Bronchial epithelial cell (primary cell): ENCODE data around the gene DOK3. TPM values are rescaled to one million over a fixed set of nuclear protein-coding genes. Genes with fewer than 3 reads are reported as not detected.
"Not testable (repeated sequence)": the region's sequence is repeated elsewhere in the genome, so short reads cannot be mapped to it uniquely, and the experiment has no call there.

ENCODE experiments used
- DNase-seq: peaks from one replicate; pipeline ENCODE4 v3.0.0-alpha.2; 2010; ENCODE audit warnings: low read depth
- FAIRE-seq: peaks from 2 replicates; lab custom pipeline; 2011; peaks lifted over from hg19 to GRCh38; lab: Jason Lieb, UNC
- H3K27me3 ChIP-seq: 2 replicates; pipeline ENCODE4 v1.5.1; 2011; ENCODE audit warnings: low read length; ENCODE audit not compliant: control insufficient read depth, insufficient read depth
- H3K36me3 ChIP-seq: 2 replicates; pipeline ENCODE4 v1.5.1; 2011; ENCODE audit warnings: low read length; ENCODE audit not compliant: control insufficient read depth, insufficient read depth
- H3K4me3 ChIP-seq: 2 replicates; pipeline ENCODE4 v1.5.1; 2011; ENCODE audit warnings: mild to moderate bottlenecking, low read depth, low read length, control low read depth
- CTCF ChIP-seq: IDR thresholded peaks from 2 replicates; pipeline ENCODE4 v1.5.1; 2011; ENCODE audit warnings: mild to moderate bottlenecking, moderate library complexity, low read length, control low read depth, inconsistent platforms; ENCODE audit not compliant: insufficient read depth, severe bottlenecking
- total RNA-seq: library from RNA; depleted of rRNA; stranded (reverse); fragments of >200 nt; gene quantifications from 2 replicates; pipeline ENCODE4 v1.2.1, GENCODE V29; 2014

The DOK3 gene
- total RNA-seq, 1 donor from 2014 or later = 0.53 TPM

- FAIRE-seq (peak; percentile 83), DNase-seq (peak; percentile 74)
- TF ChIP-seq CTCF = no peak
These were observed 29.8 kb upstream of the DOK3 start for GRCh38 chr5:177539411-177539810.

GRCh38 chr5:177538876-177539275 is 29.2 kb upstream of the DOK3 start:
- no peak for TF ChIP-seq CTCF
- no peak overlapping the region for H3K4me3 ChIP-seq
- DNase-seq (peak; percentile 81), FAIRE-seq (no peak)
- H3K36me3 ChIP-seq = peaks cover 15% of the 10 kb centered on the region
- H3K27me3 ChIP-seq = no peaks in the 10 kb centered on the region

More at GRCh38 chr5:177539411-177539810, 29.8 kb upstream of the DOK3 start:
- Histone ChIP-seq H3K27me3 (no peaks in the 10 kb centered on the region), H3K36me3 (peaks cover 15% of the 10 kb centered on the region), H3K4me3 (no peak overlapping the region)

GRCh38 chr5:177537389-177538361 is 28.0 kb upstream of the DOK3 start:
- no peak for TF ChIP-seq CTCF
- DNase-seq (peak; percentile 60), FAIRE-seq (no peak)
- no peak overlapping the region for H3K4me3 ChIP-seq
- no peaks in the 10 kb centered on the region for H3K27me3 ChIP-seq
- H3K36me3 ChIP-seq = peaks cover 18% of the 10 kb centered on the region

- Histone ChIP-seq H3K27me3 (no peaks in the 10 kb centered on the region), H3K4me3 (no peak overlapping the region), H3K36me3 (peaks cover 27% of the 10 kb centered on the region)
- FAIRE-seq (no peak), DNase-seq (no peak)
- no peak for TF ChIP-seq CTCF
These were observed 26.8 kb upstream of the DOK3 start for GRCh38 chr5:177536386-177536785.

GRCh38 chr5:177535125-177535524 is 25.5 kb upstream of the DOK3 start:
- FAIRE-seq (no peak), DNase-seq (no peak)
- Histone ChIP-seq H3K36me3 (peaks cover 36% of the 10 kb centered on the region), H3K27me3 (no peaks in the 10 kb centered on the region), H3K4me3 (no peak overlapping the region)
- TF ChIP-seq CTCF = no peak

GRCh38 chr5:177534433-177534832 is 24.8 kb upstream of the DOK3 start:
- H3K27me3 ChIP-seq, H3K4me3 ChIP-seq, DNase-seq, FAIRE-seq: not testable (repeated sequence)
- peaks cover 42% of the 10 kb centered on the region for H3K36me3 ChIP-seq
